ENCODE measurements around the gene DAB1. TPM values are rescaled to one million over a fixed set of nuclear protein-coding genes. Genes with fewer than 3 reads are reported as not detected.

The DAB1 gene
- total RNA-seq, 4 donors from 2014 or later: 0.22 TPM; not detected in 3

DNA sequence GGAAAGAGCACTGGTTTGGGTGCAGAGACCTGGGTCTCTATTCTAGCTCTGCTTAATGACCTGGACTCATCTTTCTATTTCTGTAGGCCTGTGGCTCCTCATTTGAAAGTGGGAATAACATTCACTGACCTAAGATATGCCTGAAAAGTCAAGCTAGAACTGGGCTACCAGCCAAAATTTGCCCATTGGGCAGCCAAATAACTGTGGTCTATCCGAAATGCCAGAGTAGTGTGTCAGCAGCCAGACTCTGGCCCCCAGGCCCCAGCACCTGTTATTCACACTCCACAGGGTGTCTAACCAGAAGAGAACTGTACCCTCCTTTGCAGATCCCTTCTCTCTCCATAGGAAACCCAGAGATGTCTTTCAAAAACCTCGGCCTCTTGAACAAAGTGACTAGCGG is 12.6 kb downstream of the DAB1 start:
- in situ Hi-C loops (cut with MboI; ENCODE audit: low sequenced_read_pairs in 4 of 4) (no loop called here), intact Hi-C loops (cut with DNase I; ENCODE audit: low total_unique reads) (no loop called here)
- H3K27ac ChIP-seq: no peak overlapping the region
- no peak for TF ChIP-seq POLR2A (IDR thresholded peaks at IDR 0.05)
- no peak for TF ChIP-seq CTCF (IDR thresholded peaks at IDR 0.05 in 4 of 5, conservative IDR thresholded peaks at IDR 0.05 in 1 of 5)
- no peak for ATAC-seq
- no peaks in the 10 kb centered on the region for H3K27me3 ChIP-seq
- H3K4me3 ChIP-seq: no peak overlapping the region
- no peaks in the 10 kb centered on the region for H3K4me1 ChIP-seq
- no peaks in the 10 kb centered on the region for H3K9me3 ChIP-seq
- H3K36me3 ChIP-seq: no peaks in the 10 kb centered on the region
- DNase-seq: no peak

DNA sequence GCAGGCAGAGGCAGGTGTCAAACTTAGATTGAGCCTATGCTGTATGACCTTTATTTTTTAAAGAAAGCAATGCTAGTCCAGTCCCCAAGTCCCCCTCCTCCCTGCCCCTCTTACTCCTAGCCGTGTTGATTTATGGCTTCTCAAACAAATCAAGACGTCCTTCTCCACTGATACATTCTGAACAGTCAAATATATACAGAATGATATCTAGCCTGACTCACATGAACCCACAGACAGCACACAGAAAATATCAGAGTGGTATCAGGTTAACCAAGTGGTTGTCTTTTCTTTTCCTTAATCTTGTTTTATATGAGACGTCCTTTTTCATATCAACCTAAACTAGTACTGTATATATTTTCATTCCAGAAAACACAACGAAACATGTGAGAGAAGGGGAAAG is 13.4 kb downstream of the DAB1 start:
- no peak overlapping the region for H3K4me3 ChIP-seq
- in situ Hi-C loops (cut with MboI; ENCODE audit: low sequenced_read_pairs in 4 of 4): no loop called here
- no peaks in the 10 kb centered on the region for H3K36me3 ChIP-seq
- intact Hi-C loops (cut with DNase I; ENCODE audit: low total_unique reads): no loop called here
- no peak overlapping the region for H3K27ac ChIP-seq
- H3K4me1 ChIP-seq: no peaks in the 10 kb centered on the region
- TF ChIP-seq POLR2A (IDR thresholded peaks at IDR 0.05) (no peak), CTCF (IDR thresholded peaks at IDR 0.05 in 4 of 5, conservative IDR thresholded peaks at IDR 0.05 in 1 of 5) (no peak)
- DNase-seq (no peak), ATAC-seq (no peak)
- no peaks in the 10 kb centered on the region for H3K9me3 ChIP-seq
- H3K27me3 ChIP-seq: no peaks in the 10 kb centered on the region

GRCh38 chr1:57407928-57408327 is 15.9 kb downstream of the DAB1 start:
- Histone ChIP-seq H3K4me1 (no peaks in the 10 kb centered on the region), H3K4me3 (no peak overlapping the region), H3K27me3 (no peaks in the 10 kb centered on the region), H3K27ac (no peak overlapping the region), H3K9me3 (no peaks in the 10 kb centered on the region), H3K36me3 (no peaks in the 10 kb centered on the region)
- in situ Hi-C loops (cut with MboI; ENCODE audit: low sequenced_read_pairs in 4 of 4) (no loop called here), intact Hi-C loops (cut with DNase I; ENCODE audit: low total_unique reads) (no loop called here)
- TF ChIP-seq CTCF (IDR thresholded peaks at IDR 0.05 in 4 of 5, conservative IDR thresholded peaks at IDR 0.05 in 1 of 5) (no peak), POLR2A (IDR thresholded peaks at IDR 0.05) (no peak)
- DNase-seq (no peak), ATAC-seq (no peak)

DNA sequence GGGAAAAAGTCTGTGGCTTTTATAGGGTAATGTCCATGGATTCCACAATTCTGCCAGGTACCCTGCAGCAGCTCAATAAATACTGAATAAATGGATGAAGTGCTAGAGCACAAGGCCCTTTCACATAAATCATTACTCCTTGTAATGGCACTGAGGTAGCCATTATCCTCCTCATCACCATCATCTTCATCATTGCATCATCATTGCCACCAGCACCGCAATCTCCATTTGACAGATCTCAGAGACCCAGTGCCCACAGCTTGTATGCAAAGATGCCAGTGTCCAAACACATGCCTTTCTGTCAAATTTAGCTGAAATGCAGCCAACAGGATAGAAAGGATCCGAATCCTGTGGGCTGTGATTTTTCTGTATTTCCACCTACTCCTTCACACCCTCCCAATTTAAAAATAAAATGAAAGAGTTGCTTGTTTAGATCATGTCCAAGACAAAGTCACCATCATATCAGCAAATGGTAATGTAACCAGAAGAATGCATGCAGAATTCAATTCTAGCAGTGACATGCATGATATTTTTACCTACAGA is 17.4 kb downstream of the DAB1 start:
- in situ Hi-C loops (cut with MboI; ENCODE audit: low sequenced_read_pairs in 4 of 4): no loop called here
- TF ChIP-seq CTCF (IDR thresholded peaks at IDR 0.05 in 4 of 5, conservative IDR thresholded peaks at IDR 0.05 in 1 of 5) (no peak), POLR2A (IDR thresholded peaks at IDR 0.05) (no peak)
- no peaks in the 10 kb centered on the region for H3K9me3 ChIP-seq
- no peak overlapping the region for H3K4me3 ChIP-seq
- DNase-seq (no peak), ATAC-seq (no peak)
- no peaks in the 10 kb centered on the region for H3K27me3 ChIP-seq
- no peak overlapping the region for H3K27ac ChIP-seq
- H3K36me3 ChIP-seq: no peaks in the 10 kb centered on the region
- intact Hi-C loops (cut with DNase I; ENCODE audit: low total_unique reads): no loop called here
- H3K4me1 ChIP-seq: no peaks in the 10 kb centered on the region

DNA sequence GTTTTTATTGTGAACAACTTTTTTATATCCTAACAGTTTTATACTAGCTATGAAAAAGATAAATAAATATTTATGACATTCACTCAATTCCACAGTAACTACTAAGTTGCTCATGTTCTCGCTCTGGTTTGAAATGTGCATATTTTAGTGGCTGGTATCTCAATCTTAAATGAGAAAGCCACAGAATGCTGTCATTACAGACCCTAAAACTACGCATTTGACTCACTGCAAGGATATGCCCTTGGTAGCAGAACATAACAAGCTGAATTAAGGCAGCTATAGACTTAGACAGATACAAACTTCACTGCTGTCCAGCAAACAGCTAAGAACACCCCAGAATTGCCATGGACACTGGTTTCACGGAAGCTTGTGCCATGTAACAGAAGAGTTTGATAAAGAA is 19.0 kb downstream of the DAB1 start:
- intact Hi-C loops (cut with DNase I; ENCODE audit: low total_unique reads) (no loop called here), in situ Hi-C loops (cut with MboI; ENCODE audit: low sequenced_read_pairs in 4 of 4) (no loop called here)
- Histone ChIP-seq H3K27ac (no peak overlapping the region), H3K9me3 (no peaks in the 10 kb centered on the region), H3K27me3 (no peaks in the 10 kb centered on the region), H3K36me3 (no peaks in the 10 kb centered on the region), H3K4me1 (no peaks in the 10 kb centered on the region), H3K4me3 (no peak overlapping the region)
- no peak for ATAC-seq
- no peak for DNase-seq
- TF ChIP-seq CTCF (IDR thresholded peaks at IDR 0.05 in 4 of 5, conservative IDR thresholded peaks at IDR 0.05 in 1 of 5): no peak
- TF ChIP-seq POLR2A (IDR thresholded peaks at IDR 0.05): no peak
